RWPE2 (cell line): Measurements from ENCODE around the gene KAT6B.

Source experiments
- ATAC-seq: fragments of 200-7000 bp; cut with Tn5 transposase; 3 replicates; pipeline ENCODE4 v1.9.1; 2021; ENCODE audit warnings: low read depth
- DNase-seq: peaks from one replicate; pipeline ENCODE4 v3.0.0-alpha.2; 2020; ENCODE audit warnings: low spot score
- H3K27ac ChIP-seq: fragments of 450-650 bp; 2 replicates; pipeline ENCODE4 v1.5.1; 2017; ENCODE audit warnings: mild to moderate bottlenecking; ENCODE audit not compliant: poor library complexity, severe bottlenecking
- H3K27me3 ChIP-seq: fragments of 250-450 bp; sonication (Bioruptor Pico); 2 replicates; pipeline ENCODE4 v1.5.1; 2021; ENCODE audit warnings: mild to moderate bottlenecking, moderate library complexity; ENCODE audit not compliant: insufficient read depth, poor library complexity, severe bottlenecking
- H3K36me3 ChIP-seq: fragments of 250-450 bp; sonication (Bioruptor Pico); 2 replicates; pipeline ENCODE4 v1.5.1; 2020; ENCODE audit warnings: low read depth, mild to moderate bottlenecking, moderate library complexity
- H3K4me1 ChIP-seq: fragments of 250-450 bp; sonication (Bioruptor Pico); 2 replicates; pipeline ENCODE4 v1.5.1; 2021; ENCODE audit warnings: mild to moderate bottlenecking, moderate library complexity; ENCODE audit not compliant: insufficient read depth, poor library complexity, severe bottlenecking
- H3K4me3 ChIP-seq: fragments of 250-450 bp; sonication (Bioruptor Pico); 2 replicates; pipeline ENCODE4 v1.5.1; 2021; ENCODE audit warnings: mild to moderate bottlenecking, moderate library complexity; ENCODE audit not compliant: severe bottlenecking
- H3K9me3 ChIP-seq: fragments of 250-450 bp; sonication (Bioruptor Pico); 2 replicates; pipeline ENCODE4 v1.5.1; 2021; ENCODE audit warnings: mild to moderate bottlenecking, moderate library complexity; ENCODE audit not compliant: severe bottlenecking
- CTCF ChIP-seq: fragments of 450-650 bp; IDR thresholded peaks from one replicate; pipeline ENCODE4 v1.5.1; 2017; ENCODE audit warnings: mild to moderate bottlenecking, moderate library complexity; ENCODE audit not compliant: poor library complexity, severe bottlenecking

Gene KAT6B

DNA sequence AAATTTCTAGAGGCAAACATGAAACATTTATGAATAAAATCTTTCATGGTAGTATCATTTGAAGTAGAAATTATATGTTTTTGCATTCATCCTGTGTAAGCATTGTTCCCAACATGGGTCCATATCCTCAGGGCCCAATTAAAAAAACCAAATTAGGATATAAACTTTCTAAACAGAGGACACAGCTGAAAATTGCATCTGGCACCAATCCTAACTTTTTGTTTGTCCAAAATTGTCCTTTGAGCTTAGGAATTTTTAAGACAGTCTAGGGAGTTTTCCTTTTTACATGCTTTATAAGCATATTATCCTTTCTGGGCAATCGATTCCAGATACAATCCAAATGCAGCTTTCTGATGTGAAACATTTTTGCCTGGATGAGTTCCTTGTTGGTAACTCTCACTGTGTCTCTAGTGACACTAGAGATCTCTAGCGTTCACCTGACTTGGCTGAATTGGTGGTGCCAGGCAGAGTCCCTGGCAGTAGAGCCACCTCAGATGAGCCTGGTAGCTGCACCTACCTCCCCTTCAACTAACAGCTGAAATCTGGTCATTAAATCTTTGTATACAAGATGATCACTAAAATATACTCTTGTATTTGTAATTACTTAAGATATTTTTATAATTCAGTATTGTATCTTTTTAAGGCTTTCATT, 147.5 kb downstream of the KAT6B start:
- ATAC-seq (no peak), DNase-seq (no peak)
- no peak overlapping the region for H3K27ac ChIP-seq
- 0 out of 2 replicates have a peak, but pooled peaks cover 3% of the 10 kb centered on the region for H3K36me3 ChIP-seq
- H3K27me3 ChIP-seq = no peaks in the 10 kb centered on the region
- peaks cover under 1% of the 10 kb centered on the region for H3K4me1 ChIP-seq
- H3K4me3 ChIP-seq = no peak overlapping the region
- no peak for TF ChIP-seq CTCF
- no peaks in the 10 kb centered on the region for H3K9me3 ChIP-seq

DNA sequence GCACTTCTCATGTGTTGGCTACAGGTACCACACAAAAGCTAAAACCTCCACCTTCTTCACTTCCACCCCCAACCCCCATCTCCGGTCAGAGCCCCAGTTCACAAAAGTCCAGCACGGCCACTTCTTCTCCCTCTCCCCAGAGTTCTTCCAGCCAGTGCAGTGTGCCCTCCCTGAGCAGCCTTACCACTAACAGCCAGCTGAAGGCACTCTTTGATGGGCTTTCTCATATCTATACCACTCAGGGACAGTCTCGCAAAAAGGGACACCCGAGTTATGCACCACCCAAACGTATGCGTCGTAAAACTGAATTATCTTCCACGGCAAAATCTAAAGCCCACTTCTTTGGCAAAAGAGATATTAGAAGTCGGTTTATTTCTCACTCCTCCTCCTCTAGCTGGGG, 149.4 kb downstream of the KAT6B start:
- no peak for DNase-seq
- ATAC-seq = no peak
- no peak for TF ChIP-seq CTCF
- Histone ChIP-seq H3K4me1 (no peaks in the 10 kb centered on the region), H3K27me3 (no peaks in the 10 kb centered on the region), H3K27ac (no peak overlapping the region), H3K9me3 (no peaks in the 10 kb centered on the region), H3K4me3 (no peak overlapping the region), H3K36me3 (0 out of 2 replicates have a peak, but pooled peaks cover 3% of the 10 kb centered on the region)

GRCh38 chr10:74976565-74976964, 150.2 kb downstream of the KAT6B start:
- H3K36me3 ChIP-seq = 0 out of 2 replicates have a peak, but pooled peaks cover 3% of the 10 kb centered on the region
- H3K4me3 ChIP-seq = no peak overlapping the region
- no peaks in the 10 kb centered on the region for H3K9me3 ChIP-seq
- H3K4me1 ChIP-seq = no peaks in the 10 kb centered on the region
- ATAC-seq (no peak), DNase-seq (no peak)
- H3K27ac ChIP-seq = no peak overlapping the region
- no peak for TF ChIP-seq CTCF
- H3K27me3 ChIP-seq = no peaks in the 10 kb centered on the region

DNA sequence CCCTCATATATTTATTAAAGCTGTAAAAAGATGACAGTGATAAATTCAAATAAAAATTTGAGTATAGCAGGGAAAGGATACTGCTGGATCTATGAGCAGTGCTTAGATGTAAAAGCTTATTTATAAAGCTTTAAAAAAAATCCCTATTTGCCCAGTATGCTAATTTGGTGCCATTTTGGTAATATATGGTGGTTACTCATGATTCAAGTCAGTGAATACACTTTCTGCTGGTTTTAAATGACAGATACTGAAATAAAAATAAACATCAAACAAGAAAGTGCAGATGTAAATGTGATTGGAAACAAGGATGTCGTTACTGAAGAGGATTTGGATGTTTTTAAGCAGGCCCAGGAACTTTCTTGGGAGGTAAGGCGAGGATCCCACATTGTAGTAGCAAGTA, 150.7 kb downstream of the KAT6B start:
- Histone ChIP-seq H3K9me3 (no peaks in the 10 kb centered on the region), H3K27ac (no peak overlapping the region), H3K36me3 (0 out of 2 replicates have a peak, but pooled peaks cover 3% of the 10 kb centered on the region), H3K4me3 (no peak overlapping the region), H3K27me3 (no peaks in the 10 kb centered on the region), H3K4me1 (no peaks in the 10 kb centered on the region)
- ATAC-seq (no peak), DNase-seq (no peak)
- no peak for TF ChIP-seq CTCF
